Activated CD4-positive, alpha-beta T cell treated with anti-CD3 and anti-CD28 coated beads for 36 hours (primary cell): ENCODE data around the gene SNRNP70. TPM values are rescaled to one million over a fixed set of nuclear protein-coding genes. Genes with fewer than 3 reads are reported as not detected.
"Not testable (repeated sequence)": the region's sequence is repeated elsewhere in the genome, so short reads cannot be mapped to it uniquely, and the experiment has no call there.

ENCODE experiments used
- ATAC-seq: fragments of 200-7000 bp; cut with Tn5 transposase; one replicate; pipeline ENCODE4 v1.10.0; 2021; ENCODE audit warnings: mild to moderate bottlenecking, moderate library complexity
- CTCF ChIA-PET: fragments of 350-600 bp; sonication (Branson Sonifier 250); formaldehyde crosslinking; loops from one replicate; lab custom pipeline; 2021; ENCODE audit warnings: antibody characterized with exemption; lab: Charles Lee
- POLR2A ChIA-PET: fragments of 350-600 bp; sonication (Branson Sonifier 250); formaldehyde crosslinking; loops from one replicate; lab custom pipeline; 2021; ENCODE audit warnings: antibody characterized with exemption, inconsistent platforms; lab: Charles Lee
- DNase-seq: peaks from one replicate; pipeline ENCODE4 v3.0.0-alpha.2; 2020
- H3K27ac Mint-ChIP-seq: one replicate; pipeline ENCODE4 v1.8.0; 2021; ENCODE audit warnings: mixed read lengths
- H3K27me3 Mint-ChIP-seq: one replicate; pipeline ENCODE4 v1.8.0; 2021; ENCODE audit warnings: mixed read lengths
- H3K36me3 Mint-ChIP-seq: one replicate; pipeline ENCODE4 v1.8.0; 2021; ENCODE audit warnings: low read depth, mixed read lengths
- H3K4me1 Mint-ChIP-seq: one replicate; pipeline ENCODE4 v1.8.0; 2021; ENCODE audit warnings: mixed read lengths
- H3K4me3 Mint-ChIP-seq: one replicate; pipeline ENCODE4 v1.8.0; 2021; ENCODE audit warnings: mild to moderate bottlenecking, moderate library complexity, mixed read lengths
- H3K9me3 Mint-ChIP-seq: one replicate; pipeline ENCODE4 v1.8.0; 2021; ENCODE audit warnings: low read depth, mixed read lengths
- intact Hi-C, 2 experiments: fragments of 100-400 bp; cut with DNase I in 1 of 2; cut with micrococcal nuclease in 1 of 2; formaldehyde crosslinking; loops; one replicate each; pipeline versions ENCODE4 v1.14.2 to v1.15.1; 2022 to 2024; cut with DNase I, micrococcal nuclease
- total RNA-seq, 2 experiments: library from RNA; stranded (reverse); gene quantifications; one replicate each; pipeline ENCODE4 v1.2.3, GENCODE V29; 2021

Gene SNRNP70
- total RNA-seq, 2 experiments from 2014 or later, result 225 to 306 TPM

DNA sequence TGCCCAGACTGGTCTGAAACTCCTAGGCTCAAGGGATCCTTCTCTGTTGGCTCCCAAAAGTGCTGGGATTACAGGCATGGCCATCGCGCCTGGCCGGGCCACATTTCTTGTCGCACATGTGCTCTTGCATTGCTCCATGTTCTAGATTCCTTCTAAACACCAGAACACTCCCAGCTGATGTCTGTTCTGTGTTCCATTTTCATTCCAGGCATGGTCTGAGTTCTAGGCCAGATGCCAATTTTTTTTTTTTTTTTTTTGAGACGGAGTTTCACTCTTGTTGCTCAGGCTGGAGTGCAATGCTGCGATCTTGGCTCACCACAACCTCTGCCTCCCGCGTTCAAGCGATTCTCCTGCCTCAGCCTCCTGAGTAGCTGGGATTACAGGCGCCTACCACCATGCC lies 36.6 kb downstream of the SNRNP70 start:
- DNase-seq, ATAC-seq, H3K36me3 Mint-ChIP-seq, H3K9me3 Mint-ChIP-seq, H3K4me3 Mint-ChIP-seq, H3K27me3 Mint-ChIP-seq, H3K27ac Mint-ChIP-seq, POLR2A ChIA-PET: not testable (repeated sequence)
- intact Hi-C loops, result loop anchor here in 1 of 2 experiments (10.0 kb wide), 1 partner anchor 797 kb away; the partner anchor contains the start of gene EMP3
- CTCF ChIA-PET, result interaction anchor here (1.4 kb wide), 1 partner anchor 24 kb away, joined by 5 read pairs; no protein-coding TSS in a partner anchor
- peaks cover 22% of the 10 kb centered on the region for H3K4me1 Mint-ChIP-seq

DNA sequence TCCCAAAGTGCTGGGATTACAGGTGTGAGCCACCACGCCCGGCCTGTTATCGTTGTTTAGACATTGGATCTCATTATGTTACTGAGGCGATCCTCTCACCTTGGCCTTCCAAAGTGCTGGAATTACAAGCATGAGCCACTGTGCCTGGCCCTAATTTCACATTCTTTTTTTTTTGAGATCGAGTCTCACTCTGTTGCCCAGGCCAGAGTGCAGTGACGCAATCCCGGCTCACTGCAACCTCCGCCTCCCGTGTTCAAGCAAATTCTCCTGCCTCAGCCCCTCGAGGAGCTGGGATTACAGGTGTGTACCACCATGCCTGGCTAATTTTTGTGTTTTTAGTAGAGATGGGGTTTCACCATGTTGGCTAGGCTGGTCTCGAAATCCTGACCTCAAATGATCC lies 38.0 kb downstream of the SNRNP70 start:
- CTCF ChIA-PET, result interaction anchor here (0.6 to 0.9 kb wide), 2 partner anchors 25 to 130 kb away, joined by 3 to 4 read pairs; partner anchors contain the start of genes GYS1 and RUVBL2
- intact Hi-C loops, result loop anchor here in 1 of 2 experiments (10.0 kb wide), 1 partner anchor 798 kb away; the partner anchor contains the start of gene EMP3
- H3K36me3 Mint-ChIP-seq, H3K4me3 Mint-ChIP-seq, H3K27me3 Mint-ChIP-seq, POLR2A ChIA-PET, H3K27ac Mint-ChIP-seq, DNase-seq, H3K9me3 Mint-ChIP-seq, ATAC-seq: not testable (repeated sequence)
- H3K4me1 Mint-ChIP-seq, result peaks cover 12% of the 10 kb centered on the region

- Mint-ChIP-seq H3K9me3 (no peaks in the 10 kb centered on the region), H3K4me1 (peaks cover 18% of the 10 kb centered on the region), H3K4me3 (no peak overlapping the region), H3K36me3 (no peaks in the 10 kb centered on the region), H3K27ac (no peak overlapping the region), H3K27me3 (peaks cover 8% of the 10 kb centered on the region)
- POLR2A ChIA-PET, result interaction anchor here (0.6 kb wide), 1 partner anchor 26 kb away, joined by 3 read pairs; no protein-coding TSS in a partner anchor
- CTCF ChIA-PET, result interaction anchor here (1.3 kb wide), 1 partner anchor 27 kb away, joined by 4 read pairs; no protein-coding TSS in a partner anchor
- ATAC-seq, result no peak
- no peak for DNase-seq
- intact Hi-C loops, result loop anchor here in 1 of 2 experiments (5.0 to 10.0 kb wide), 2 partner anchors 800 to 902 kb away; partner anchors contain the start of genes EMP3, VRK3 and ZNF473
These were observed 39.9 kb downstream of the SNRNP70 start for GRCh38 chr19:49125025-49125731.

DNA sequence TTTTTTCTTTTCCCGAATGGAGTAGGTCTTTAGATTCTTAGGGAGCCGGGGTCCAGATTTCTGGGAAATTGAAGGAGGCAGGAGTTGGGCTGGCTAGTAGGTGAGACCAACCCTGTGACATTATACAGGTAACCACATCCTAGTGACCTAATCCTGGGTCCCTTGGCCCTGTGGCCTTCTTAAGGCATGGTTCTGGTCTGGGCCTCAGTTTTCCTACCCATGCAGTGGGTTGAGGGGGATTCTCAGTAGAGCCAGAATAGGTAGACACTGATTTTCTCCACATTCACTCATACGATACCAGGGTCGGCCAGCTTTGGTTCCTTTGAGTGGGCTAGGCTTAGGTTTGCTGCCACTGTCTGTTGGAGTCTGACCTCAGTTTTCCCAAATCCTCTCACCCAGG lies 41.3 kb downstream of the SNRNP70 start:
- Mint-ChIP-seq H3K4me3 (no peak overlapping the region), H3K36me3 (no peaks in the 10 kb centered on the region), H3K4me1 (peaks cover 11% of the 10 kb centered on the region), H3K9me3 (no peaks in the 10 kb centered on the region), H3K27ac (no peak overlapping the region), H3K27me3 (no peaks in the 10 kb centered on the region)
- ChIA-PET CTCF (interaction anchor here (2.6 kb wide), 1 partner anchor 12 kb away, joined by 19 read pairs; the partner anchor contains the start of gene LIN7B), POLR2A (no interaction called here)
- ATAC-seq (no peak), DNase-seq (no peak)
- intact Hi-C loops, result loop anchor here in 1 of 2 experiments (5.0 to 10.0 kb wide), 2 partner anchors 802 to 901 kb away; partner anchors contain the start of genes EMP3, VRK3 and ZNF473

DNA sequence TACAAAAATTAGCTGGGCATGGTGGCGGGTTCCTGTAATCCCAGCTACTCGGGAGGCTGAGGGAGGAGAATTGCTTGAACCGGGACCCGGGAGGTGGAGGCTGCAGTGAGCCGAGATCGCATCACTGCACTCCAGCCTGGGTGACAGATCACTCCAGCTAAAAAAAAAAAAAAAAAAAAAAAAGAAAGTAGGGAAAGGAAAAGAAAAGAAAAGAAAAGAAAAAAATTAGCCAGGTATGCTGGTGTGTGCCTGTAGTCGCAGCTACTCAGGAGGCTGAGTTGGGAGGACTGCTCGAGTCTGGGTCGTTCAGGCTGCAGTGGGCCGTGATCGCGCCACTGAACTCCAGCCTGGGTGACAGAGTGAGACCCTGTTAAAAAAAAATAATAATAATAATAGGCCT lies 42.0 kb downstream of the SNRNP70 start:
- H3K4me1 Mint-ChIP-seq, result peaks cover 11% of the 10 kb centered on the region
- H3K4me3 Mint-ChIP-seq, H3K36me3 Mint-ChIP-seq, H3K27ac Mint-ChIP-seq, DNase-seq, H3K27me3 Mint-ChIP-seq, ATAC-seq, H3K9me3 Mint-ChIP-seq: not testable (repeated sequence)
- intact Hi-C loops, result loop anchor here in 1 of 2 experiments (5.0 to 10.0 kb wide), 2 partner anchors 802 to 900 kb away; partner anchors contain the start of genes EMP3, VRK3 and ZNF473
- CTCF ChIA-PET, result interaction anchor here (1.0 to 3.7 kb wide), 5 partner anchors 13 to 29 kb away, joined by 4 to 21 read pairs (median 9); partner anchors contain the start of gene LIN7B
- POLR2A ChIA-PET, result interaction anchor here (0.6 to 0.9 kb wide), 4 partner anchors 8 to 538 kb away, joined by 3 to 6 read pairs (median 3); partner anchors contain the start of genes LIN7B and PPFIA3

GRCh38 chr19:49127674-49128544 lies 42.7 kb downstream of the SNRNP70 start:
- POLR2A ChIA-PET, result interaction anchor here (0.9 to 1.1 kb wide), 4 partner anchors 8 to 41 kb away, joined by 3 to 4 read pairs (median 3); partner anchors contain the start of genes LIN7B and PPFIA3
- Mint-ChIP-seq H3K4me1 (peaks cover 11% of the 10 kb centered on the region), H3K9me3 (no peaks in the 10 kb centered on the region), H3K27me3 (no peaks in the 10 kb centered on the region), H3K36me3 (no peaks in the 10 kb centered on the region), H3K27ac (peak overlapping the region; percentile 92), H3K4me3 (peak overlapping the region; percentile 76)
- CTCF ChIA-PET, result interaction anchor here (1.0 to 3.7 kb wide), 8 partner anchors 8 to 71 kb away, joined by 3 to 21 read pairs (median 6); partner anchors contain the start of genes LIN7B and PPFIA3
- ATAC-seq (peak; percentile 95), DNase-seq (peak; percentile 98)
- intact Hi-C loops, result loop anchor here (1.0 to 10.0 kb wide), 13 partner anchors 9 to 899 kb away; partner anchors contain the start of genes C19orf73 (in 2 of the 2), PPFIA3 (in 2 of the 2), CYTH2 (in 1 of the 2) and DKKL1 (in 1 of the 2)

DNA sequence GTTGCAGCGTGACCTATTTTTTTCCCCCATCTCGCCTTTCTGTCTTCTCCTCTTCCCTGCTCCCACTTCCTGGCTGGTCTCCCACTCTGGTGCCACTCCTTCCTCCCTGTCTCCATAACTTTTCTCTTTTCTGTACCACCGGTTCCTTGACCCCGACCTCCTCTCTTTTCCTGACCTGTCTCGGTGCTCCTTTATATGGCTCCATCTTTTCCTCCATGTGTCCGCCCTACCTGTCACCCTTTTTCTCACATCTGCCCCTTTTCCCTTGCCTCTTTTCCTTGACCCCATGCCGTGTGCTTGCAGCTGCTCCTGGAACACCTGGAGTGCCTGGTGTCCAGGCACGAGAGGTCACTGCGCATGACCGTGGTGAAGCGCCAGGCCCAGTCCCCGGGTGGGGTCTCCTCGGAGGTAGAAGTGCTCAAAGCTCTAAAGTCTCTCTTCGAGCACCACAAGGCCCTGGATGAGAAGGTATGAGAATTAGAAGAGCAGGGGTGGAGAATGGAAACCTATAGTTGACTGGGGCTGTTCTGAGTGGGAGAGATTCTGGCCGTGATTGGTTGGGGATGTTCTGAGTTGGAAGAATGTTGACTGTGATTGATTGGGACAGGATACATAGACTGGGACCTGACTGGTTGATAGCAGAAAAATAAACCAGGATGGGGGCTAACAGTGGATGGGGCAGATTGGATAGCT lies 43.4 kb downstream of the SNRNP70 start:
- Mint-ChIP-seq H3K4me3 (peak overlapping the region; percentile 76), H3K9me3 (no peaks in the 10 kb centered on the region)
- intact Hi-C loops, result loop anchor here (1.0 to 10.0 kb wide), 13 partner anchors 9 to 899 kb away; partner anchors contain the start of genes C19orf73 (in 2 of the 2), PPFIA3 (in 2 of the 2), CYTH2 (in 1 of the 2) and DKKL1 (in 1 of the 2)

DNA sequence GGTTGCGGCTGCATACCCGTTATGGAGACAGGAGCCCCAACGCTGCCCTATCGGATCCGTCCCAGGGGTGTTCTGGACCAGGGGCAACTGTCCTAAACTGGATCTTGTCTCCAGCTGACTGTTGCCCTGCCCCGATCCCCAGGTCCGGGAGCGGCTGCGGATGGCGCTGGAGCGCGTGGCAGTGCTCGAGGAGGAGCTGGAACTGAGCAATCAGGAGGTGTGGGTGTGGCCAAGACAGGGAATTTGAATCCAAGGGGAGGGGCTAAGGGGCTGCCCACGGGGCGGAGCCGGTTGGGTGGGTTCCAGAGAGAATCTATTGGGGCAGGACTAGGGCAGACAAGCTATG lies 44.0 kb downstream of the SNRNP70 start:
- CTCF ChIA-PET, result interaction anchor here (1.3 to 3.7 kb wide), 5 partner anchors 9 to 70 kb away, joined by 3 to 21 read pairs (median 8); partner anchors contain the start of gene PPFIA3
- H3K4me1 Mint-ChIP-seq, result peaks cover 19% of the 10 kb centered on the region
- peak overlapping the region; percentile 76 for H3K4me3 Mint-ChIP-seq
- POLR2A ChIA-PET, result interaction anchor here (0.7 kb wide), 1 partner anchor 20 kb away, joined by 3 read pairs; no protein-coding TSS in a partner anchor
- H3K27me3 Mint-ChIP-seq, result no peaks in the 10 kb centered on the region
- H3K36me3 Mint-ChIP-seq, result peaks cover 5% of the 10 kb centered on the region
- ATAC-seq (no peak), DNase-seq (no peak)
- H3K9me3 Mint-ChIP-seq, result no peaks in the 10 kb centered on the region
- H3K27ac Mint-ChIP-seq, result no peak overlapping the region
- intact Hi-C loops, result loop anchor here in 1 of 2 experiments (2.0 to 10.0 kb wide), 3 partner anchors 390 to 898 kb away; partner anchors contain the start of genes EMP3, VRK3 and ZNF473

More for the DNA sequence above, 43.4 kb downstream of the SNRNP70 start:
- Mint-ChIP-seq H3K4me1 (peaks cover 17% of the 10 kb centered on the region), H3K36me3 (peaks cover 4% of the 10 kb centered on the region), H3K27ac (peak overlapping the region; percentile 62), H3K27me3 (no peaks in the 10 kb centered on the region)
- ChIA-PET POLR2A (interaction anchor here (0.7 to 1.1 kb wide), 2 partner anchors 20 to 42 kb away, joined by 3 to 4 read pairs; no protein-coding TSS in a partner anchor), CTCF (interaction anchor here (1.0 to 3.7 kb wide), 8 partner anchors 9 to 70 kb away, joined by 3 to 21 read pairs (median 6); partner anchors contain the start of genes LIN7B and PPFIA3)
- no peak for ATAC-seq
- DNase-seq, result no peak

DNA sequence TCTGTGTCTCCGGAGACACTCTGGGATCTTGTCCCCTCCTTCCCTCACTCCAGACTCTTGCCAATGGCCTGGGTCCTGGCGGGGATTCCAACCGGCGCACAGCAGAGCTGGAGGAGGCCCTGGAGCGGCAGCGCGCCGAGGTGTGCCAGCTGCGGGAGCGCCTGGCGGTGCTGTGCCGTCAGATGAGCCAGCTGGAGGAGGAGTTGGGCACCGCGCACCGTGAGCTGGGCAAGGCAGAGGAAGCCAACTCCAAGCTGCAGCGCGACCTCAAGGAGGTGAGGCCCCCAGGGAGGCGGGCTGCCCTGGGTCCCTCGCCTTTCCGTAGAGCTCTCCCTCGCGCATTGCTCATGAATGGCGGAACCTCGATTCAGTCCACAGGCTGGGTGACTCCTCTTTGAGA lies 45.1 kb downstream of the SNRNP70 start:
- no peaks in the 10 kb centered on the region for H3K9me3 Mint-ChIP-seq
- no peak overlapping the region for H3K27ac Mint-ChIP-seq
- no peak for ATAC-seq
- H3K27me3 Mint-ChIP-seq, result peaks cover 1% of the 10 kb centered on the region
- intact Hi-C loops, result no loop called here
- H3K36me3 Mint-ChIP-seq, result peaks cover 5% of the 10 kb centered on the region
- H3K4me3 Mint-ChIP-seq, result no peak overlapping the region
- peaks cover 19% of the 10 kb centered on the region for H3K4me1 Mint-ChIP-seq
- POLR2A ChIA-PET, result no interaction called here
- CTCF ChIA-PET, result interaction anchor here (2.9 to 3.7 kb wide), 2 partner anchors 10 to 15 kb away, joined by 8 to 21 read pairs; partner anchors contain the start of gene PPFIA3
- no peak for DNase-seq
